GM19467 (cell line): ENCODE data around the gene TACC2.
A peak's percentile ranks its signal among the peaks of the same experiment; 100 is the strongest.

Experiments used
- ATAC-seq: cut with Tn5 transposase; IDR thresholded peaks from one replicate; pipeline ENCODE4 v1.9.1; 2021; ENCODE audit warnings: mild to moderate bottlenecking, moderate library complexity; ENCODE audit not compliant: unreplicated experiment

The TACC2 gene

GRCh38 chr10:122263971-122264370 lies 275.0 kb downstream of the TACC2 start:
- ATAC-seq = no peak

GRCh38 chr10:122264436-122264835 lies 275.5 kb downstream of the TACC2 start:
- no peak for ATAC-seq

- ATAC-seq = no peak
Observed at GRCh38 chr10:122264931-122265330, 276.0 kb downstream of the TACC2 start.

GRCh38 chr10:122265896-122266295 lies 276.9 kb downstream of the TACC2 start:
- no peak for ATAC-seq

GRCh38 chr10:122267849-122268737 lies 279.1 kb downstream of the TACC2 start:
- peak; percentile 73 for ATAC-seq

GRCh38 chr10:122269059-122269687 lies 280.2 kb downstream of the TACC2 start:
- ATAC-seq = no peak

- ATAC-seq = no peak
Observed at GRCh38 chr10:122271076-122271475, 282.1 kb downstream of the TACC2 start, which contains the start of gene BTBD16. Gene BTBD16 (plus strand): TSS chr10:122271296. CDS start chr10:122275082, 3,786 bp downstream.

GRCh38 chr10:122273966-122274545 lies 285.1 kb downstream of the TACC2 start:
- no peak for ATAC-seq

GRCh38 chr10:122276611-122277208 lies 287.7 kb downstream of the TACC2 start:
- no peak for ATAC-seq

GRCh38 chr10:122277526-122278136 lies 288.7 kb downstream of the TACC2 start:
- ATAC-seq = no peak

- no peak for ATAC-seq
Observed at GRCh38 chr10:122279725-122280141, 290.8 kb downstream of the TACC2 start.

GRCh38 chr10:122280156-122280555 lies 291.2 kb downstream of the TACC2 start:
- no peak for ATAC-seq

GRCh38 chr10:122281018-122281626 lies 292.2 kb downstream of the TACC2 start:
- no peak for ATAC-seq

GRCh38 chr10:122281751-122282150 lies 292.8 kb downstream of the TACC2 start:
- no peak for ATAC-seq

GRCh38 chr10:122282253-122282671 lies 293.3 kb downstream of the TACC2 start:
- no peak for ATAC-seq

GRCh38 chr10:122282909-122283308 lies 293.9 kb downstream of the TACC2 start:
- ATAC-seq = no peak

GRCh38 chr10:122285506-122286444 lies 296.8 kb downstream of the TACC2 start:
- ATAC-seq = no peak

GRCh38 chr10:122286867-122287266 lies 297.9 kb downstream of the TACC2 start:
- ATAC-seq = no peak

GRCh38 chr10:122287570-122287969 lies 298.6 kb downstream of the TACC2 start:
- no peak for ATAC-seq
